Activated CD8-positive, alpha-beta memory T cell treated with anti-CD3 and anti-CD28 coated beads, Interleukin-2, amount 10 ng/mL, durations not matched to agents 7 days and 5 days (primary cell): Measurements from ENCODE around the gene EVA1C. TPM values are rescaled to one million over a fixed set of nuclear protein-coding genes. Genes with fewer than 3 reads are reported as not detected.
"Not testable (repeated sequence)": the region's sequence is repeated elsewhere in the genome, so short reads cannot be mapped to it uniquely, and the experiment has no call there.

Experiments
- ATAC-seq: fragments of 150-1000 bp; cut with Tn5 transposase; one replicate; pipeline ENCODE4 v1.10.0; 2021; ENCODE audit warnings: moderate library complexity
- CTCF ChIA-PET: fragments of 350-600 bp; sonication (Branson Sonifier 250); formaldehyde crosslinking; loops from one replicate; lab custom pipeline; 2021; ENCODE audit warnings: antibody characterized with exemption; lab: Charles Lee
- DNase-seq: peaks from one replicate; pipeline ENCODE4 v3.0.0-alpha.2; 2020
- H3K27ac Mint-ChIP-seq: one replicate; pipeline ENCODE4 v1.8.0; 2021; ENCODE audit warnings: mild to moderate bottlenecking, mixed read lengths
- H3K27me3 Mint-ChIP-seq: one replicate; pipeline ENCODE4 v1.8.0; 2021; ENCODE audit warnings: mixed read lengths
- H3K36me3 Mint-ChIP-seq: one replicate; pipeline ENCODE4 v1.8.0; 2021; ENCODE audit warnings: mild to moderate bottlenecking, mixed read lengths
- H3K4me1 Mint-ChIP-seq: one replicate; pipeline ENCODE4 v1.8.0; 2021; ENCODE audit warnings: mixed read lengths
- H3K4me3 Mint-ChIP-seq: one replicate; pipeline ENCODE4 v1.8.0; 2021; ENCODE audit warnings: mild to moderate bottlenecking, moderate library complexity, mixed read lengths
- H3K9me3 Mint-ChIP-seq: one replicate; pipeline ENCODE4 v1.8.0; 2022; ENCODE audit warnings: low read depth, mixed read lengths
- total RNA-seq, 2 experiments: library from RNA; stranded (reverse); gene quantifications; one replicate each; pipeline ENCODE4 v1.2.3, GENCODE V29; 2021

The EVA1C gene
- total RNA-seq, 2 experiments from 2014 or later, result 4.5 to 7.6 TPM

GRCh38 chr21:32447224-32447623 is 34.7 kb downstream of the EVA1C start:
- peaks cover 6% of the 10 kb centered on the region for H3K9me3 Mint-ChIP-seq
- peaks cover 7% of the 10 kb centered on the region for H3K36me3 Mint-ChIP-seq
- ATAC-seq (no peak), DNase-seq (no peak)
- no peak overlapping the region for H3K27ac Mint-ChIP-seq
- CTCF ChIA-PET, result no interaction called here
- no peaks in the 10 kb centered on the region for H3K4me1 Mint-ChIP-seq
- H3K4me3 Mint-ChIP-seq, result no peak overlapping the region
- no peaks in the 10 kb centered on the region for H3K27me3 Mint-ChIP-seq

- H3K4me1 Mint-ChIP-seq, result no peaks in the 10 kb centered on the region
- H3K27me3 Mint-ChIP-seq, result no peaks in the 10 kb centered on the region
- CTCF ChIA-PET, result no interaction called here
- no peak overlapping the region for H3K27ac Mint-ChIP-seq
- no peak overlapping the region for H3K4me3 Mint-ChIP-seq
- H3K36me3 Mint-ChIP-seq, result peaks cover 2% of the 10 kb centered on the region
- ATAC-seq (no peak), DNase-seq (no peak)
- H3K9me3 Mint-ChIP-seq, result peaks cover 3% of the 10 kb centered on the region
Measured at GRCh38 chr21:32448803-32449594, 36.5 kb downstream of the EVA1C start.

GRCh38 chr21:32450881-32451701 is 38.6 kb downstream of the EVA1C start:
- CTCF ChIA-PET, H3K27ac Mint-ChIP-seq, H3K9me3 Mint-ChIP-seq: not testable (repeated sequence)

GRCh38 chr21:32452191-32452590 is 39.7 kb downstream of the EVA1C start:
- H3K9me3 Mint-ChIP-seq, H3K4me3 Mint-ChIP-seq, CTCF ChIA-PET, H3K4me1 Mint-ChIP-seq, H3K27me3 Mint-ChIP-seq, DNase-seq, H3K27ac Mint-ChIP-seq, H3K36me3 Mint-ChIP-seq, ATAC-seq: not testable (repeated sequence)

More at GRCh38 chr21:32450881-32451701, 38.6 kb downstream of the EVA1C start:
- not testable (repeated sequence) for H3K4me3 Mint-ChIP-seq, H3K36me3 Mint-ChIP-seq, H3K4me1 Mint-ChIP-seq, H3K27me3 Mint-ChIP-seq, DNase-seq, ATAC-seq

- Mint-ChIP-seq H3K36me3 (no peaks in the 10 kb centered on the region), H3K4me1 (no peaks in the 10 kb centered on the region), H3K4me3 (no peak overlapping the region), H3K27me3 (no peaks in the 10 kb centered on the region), H3K9me3 (no peaks in the 10 kb centered on the region), H3K27ac (no peak overlapping the region)
- CTCF ChIA-PET, result no interaction called here
- DNase-seq (no peak), ATAC-seq (no peak)
Measured at GRCh38 chr21:32452641-32453040, 40.1 kb downstream of the EVA1C start.

- Mint-ChIP-seq H3K36me3 (no peaks in the 10 kb centered on the region), H3K4me1 (no peaks in the 10 kb centered on the region), H3K4me3 (no peak overlapping the region), H3K27ac (no peak overlapping the region), H3K9me3 (no peaks in the 10 kb centered on the region), H3K27me3 (no peaks in the 10 kb centered on the region)
- ATAC-seq, result no peak
- DNase-seq, result no peak
- CTCF ChIA-PET, result no interaction called here
Measured at GRCh38 chr21:32455548-32455947, 43.0 kb downstream of the EVA1C start.

- Mint-ChIP-seq H3K27me3 (no peaks in the 10 kb centered on the region), H3K9me3 (no peaks in the 10 kb centered on the region), H3K4me1 (no peaks in the 10 kb centered on the region), H3K27ac (no peak overlapping the region), H3K4me3 (no peak overlapping the region), H3K36me3 (no peaks in the 10 kb centered on the region)
- ATAC-seq (no peak), DNase-seq (no peak)
- CTCF ChIA-PET, result no interaction called here
Measured at GRCh38 chr21:32456497-32456918, 44.0 kb downstream of the EVA1C start.

- CTCF ChIA-PET, result no interaction called here
- no peaks in the 10 kb centered on the region for H3K9me3 Mint-ChIP-seq
- H3K4me1 Mint-ChIP-seq, result no peaks in the 10 kb centered on the region
- H3K27me3 Mint-ChIP-seq, result no peaks in the 10 kb centered on the region
- ATAC-seq, result no peak
- DNase-seq, result no peak
- H3K36me3 Mint-ChIP-seq, result no peaks in the 10 kb centered on the region
- no peak overlapping the region for H3K4me3 Mint-ChIP-seq
- no peak overlapping the region for H3K27ac Mint-ChIP-seq
Measured at GRCh38 chr21:32457360-32457840, 44.9 kb downstream of the EVA1C start.

GRCh38 chr21:32457962-32458361 is 45.5 kb downstream of the EVA1C start:
- Mint-ChIP-seq H3K36me3 (no peaks in the 10 kb centered on the region), H3K4me1 (no peaks in the 10 kb centered on the region), H3K4me3 (no peak overlapping the region), H3K9me3 (no peaks in the 10 kb centered on the region), H3K27ac (no peak overlapping the region), H3K27me3 (no peaks in the 10 kb centered on the region)
- CTCF ChIA-PET, result no interaction called here
- DNase-seq, result no peak
- no peak for ATAC-seq

GRCh38 chr21:32459972-32460371 is 47.5 kb downstream of the EVA1C start:
- H3K4me1 Mint-ChIP-seq, result no peaks in the 10 kb centered on the region
- no peaks in the 10 kb centered on the region for H3K36me3 Mint-ChIP-seq
- no peaks in the 10 kb centered on the region for H3K9me3 Mint-ChIP-seq
- no peak overlapping the region for H3K27ac Mint-ChIP-seq
- ATAC-seq, result no peak
- H3K4me3 Mint-ChIP-seq, result no peak overlapping the region
- CTCF ChIA-PET, result no interaction called here
- no peaks in the 10 kb centered on the region for H3K27me3 Mint-ChIP-seq
- DNase-seq, result no peak

- H3K27ac Mint-ChIP-seq, result no peak overlapping the region
- no peaks in the 10 kb centered on the region for H3K4me1 Mint-ChIP-seq
- CTCF ChIA-PET, result interaction anchor here (0.7 kb wide), 1 partner anchor 702 kb away, joined by 3 read pairs; no protein-coding TSS in a partner anchor
- H3K9me3 Mint-ChIP-seq, result no peaks in the 10 kb centered on the region
- ATAC-seq (no peak), DNase-seq (no peak)
- H3K4me3 Mint-ChIP-seq, result no peak overlapping the region
- peaks cover 1% of the 10 kb centered on the region for H3K36me3 Mint-ChIP-seq
- no peaks in the 10 kb centered on the region for H3K27me3 Mint-ChIP-seq
Measured at GRCh38 chr21:32461503-32461902, 49.0 kb downstream of the EVA1C start.

- CTCF ChIA-PET, H3K36me3 Mint-ChIP-seq, ATAC-seq, H3K4me3 Mint-ChIP-seq, H3K4me1 Mint-ChIP-seq, DNase-seq, H3K27ac Mint-ChIP-seq, H3K27me3 Mint-ChIP-seq, H3K9me3 Mint-ChIP-seq: not testable (repeated sequence)
Measured at GRCh38 chr21:32462564-32462963, 50.1 kb downstream of the EVA1C start.

GRCh38 chr21:32463367-32463766 is 50.9 kb downstream of the EVA1C start:
- Mint-ChIP-seq H3K4me3 (no peak overlapping the region), H3K36me3 (peaks cover 1% of the 10 kb centered on the region), H3K9me3 (no peaks in the 10 kb centered on the region), H3K27ac (no peak overlapping the region), H3K4me1 (no peaks in the 10 kb centered on the region), H3K27me3 (no peaks in the 10 kb centered on the region)
- ATAC-seq (no peak), DNase-seq (no peak)
- CTCF ChIA-PET, result no interaction called here

- Mint-ChIP-seq H3K4me1 (no peaks in the 10 kb centered on the region), H3K27me3 (no peaks in the 10 kb centered on the region), H3K4me3 (no peak overlapping the region), H3K36me3 (peaks cover 1% of the 10 kb centered on the region), H3K27ac (no peak overlapping the region), H3K9me3 (no peaks in the 10 kb centered on the region)
- CTCF ChIA-PET, result no interaction called here
- ATAC-seq, result no peak
- no peak for DNase-seq
Measured at GRCh38 chr21:32463889-32464300, 51.4 kb downstream of the EVA1C start.
